ENCODE data around the gene PARL. TPM values are rescaled to one million over a fixed set of nuclear protein-coding genes. Genes with fewer than 3 reads are reported as not detected.

The PARL gene
- total RNA-seq, 4 donors from 2014 or later = 47.6 to 66.6 (median 55.7) TPM

DNA sequence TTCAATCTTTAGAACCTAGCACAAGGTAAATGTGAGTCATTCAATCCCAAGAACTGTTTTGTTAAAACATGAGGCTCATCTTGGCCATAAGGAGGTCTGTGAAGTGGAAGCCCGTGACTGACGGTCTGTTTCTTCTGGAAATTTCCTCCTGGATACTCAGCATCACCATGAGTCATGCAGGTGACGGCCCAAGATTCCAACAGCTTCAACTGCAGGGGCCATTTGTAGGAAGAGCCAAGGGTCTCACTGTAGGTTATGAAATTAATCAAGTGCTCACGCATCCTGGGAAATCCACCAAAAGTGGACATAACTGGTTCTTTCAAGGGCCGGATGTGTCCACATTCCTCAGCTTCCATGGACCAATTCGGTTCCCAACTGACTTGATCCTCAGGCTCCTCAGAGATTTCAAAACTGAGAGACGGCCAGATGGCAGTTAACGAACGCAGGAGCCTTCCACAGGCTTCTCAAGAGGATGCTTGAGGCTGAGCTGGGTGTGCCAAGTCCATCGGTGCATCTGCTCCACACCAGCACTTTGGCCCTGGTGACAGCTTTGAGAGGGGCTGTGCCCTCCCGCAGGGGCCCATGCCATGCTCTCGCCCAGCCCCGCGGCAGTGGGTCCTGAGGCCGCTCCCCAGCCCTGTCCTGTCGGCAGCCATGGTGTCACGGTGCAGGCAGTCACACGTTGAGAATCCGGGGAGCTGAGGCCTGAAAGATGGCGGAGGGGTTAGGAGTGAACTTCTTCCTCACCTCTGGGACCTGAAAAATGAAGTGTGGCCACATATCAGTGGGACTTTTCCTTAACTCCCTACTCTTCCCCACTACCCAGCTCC, 67.8 kb downstream of the PARL start:
- H3K4me1 ChIP-seq = no peaks in the 10 kb centered on the region
- WGBS, 2 donors = 85% methylated on average over 11 to 20 of the region's 20 CpGs
- H3K9me3 ChIP-seq = no peaks in the 10 kb centered on the region
- H3K36me3 ChIP-seq = peaks cover 0 to 57% (median 0%) of the 10 kb centered on the region in 3 donors
- TF ChIP-seq POLR2A (IDR thresholded peaks at IDR 0.05) = no peak
- no peak for TF ChIP-seq EP300 (IDR thresholded peaks at IDR 0.05)
- TF ChIP-seq, protein P1, sequence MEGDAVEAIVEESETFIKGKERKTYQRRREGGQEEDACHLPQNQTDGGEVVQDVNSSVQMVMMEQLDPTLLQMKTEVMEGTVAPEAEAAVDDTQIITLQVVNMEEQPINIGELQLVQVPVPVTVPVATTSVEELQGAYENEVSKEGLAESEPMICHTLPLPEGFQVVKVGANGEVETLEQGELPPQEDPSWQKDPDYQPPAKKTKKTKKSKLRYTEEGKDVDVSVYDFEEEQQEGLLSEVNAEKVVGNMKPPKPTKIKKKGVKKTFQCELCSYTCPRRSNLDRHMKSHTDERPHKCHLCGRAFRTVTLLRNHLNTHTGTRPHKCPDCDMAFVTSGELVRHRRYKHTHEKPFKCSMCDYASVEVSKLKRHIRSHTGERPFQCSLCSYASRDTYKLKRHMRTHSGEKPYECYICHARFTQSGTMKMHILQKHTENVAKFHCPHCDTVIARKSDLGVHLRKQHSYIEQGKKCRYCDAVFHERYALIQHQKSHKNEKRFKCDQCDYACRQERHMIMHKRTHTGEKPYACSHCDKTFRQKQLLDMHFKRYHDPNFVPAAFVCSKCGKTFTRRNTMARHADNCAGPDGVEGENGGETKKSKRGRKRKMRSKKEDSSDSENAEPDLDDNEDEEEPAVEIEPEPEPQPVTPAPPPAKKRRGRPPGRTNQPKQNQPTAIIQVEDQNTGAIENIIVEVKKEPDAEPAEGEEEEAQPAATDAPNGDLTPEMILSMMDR (IDR thresholded peaks at IDR 0.05) = no peak
- H3K27ac ChIP-seq = no peak overlapping the region
- no peak overlapping the region for H3K4me3 ChIP-seq
- no peak for DNase-seq (ENCODE audit: low spot score in 2 of 2)
- no peaks in the 10 kb centered on the region for H3K27me3 ChIP-seq

DNA sequence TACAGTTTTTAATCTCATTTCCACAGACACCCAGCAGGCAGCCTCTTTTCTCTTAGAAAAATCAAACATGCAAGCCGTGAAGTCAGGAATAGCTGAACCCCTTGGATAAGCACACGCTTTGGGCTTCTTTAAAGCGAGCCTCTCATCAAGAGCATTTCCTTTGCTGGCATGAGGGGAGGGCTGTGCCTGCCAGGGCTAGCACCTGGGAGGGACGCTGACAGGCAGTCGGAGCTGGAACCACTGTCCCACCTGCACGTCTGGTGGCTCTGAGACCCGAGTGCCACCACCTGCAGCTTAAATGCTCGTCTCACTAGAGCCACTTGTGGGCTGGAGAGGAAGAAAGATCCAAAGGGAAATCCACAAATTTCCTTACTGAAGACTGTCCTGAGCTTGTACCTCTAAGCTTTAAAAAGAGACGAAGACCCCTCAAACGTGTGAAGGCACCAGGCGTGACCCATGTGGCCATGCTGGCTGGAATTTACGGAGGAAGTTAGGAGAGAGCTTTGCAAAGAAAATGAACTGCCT, 68.7 kb downstream of the PARL start:
- H3K27me3 ChIP-seq = no peaks in the 10 kb centered on the region
- DNase-seq (ENCODE audit: low spot score in 2 of 2) = no peak
- no peaks in the 10 kb centered on the region for H3K4me1 ChIP-seq
- WGBS, 2 donors = 79 to 80% methylated on average over 12 of the region's 12 CpGs
- H3K27ac ChIP-seq = no peak overlapping the region
- no peak for TF ChIP-seq POLR2A (IDR thresholded peaks at IDR 0.05)
- no peak overlapping the region for H3K4me3 ChIP-seq
- no peaks in the 10 kb centered on the region for H3K9me3 ChIP-seq
- peaks cover 0 to 66% (median 0%) of the 10 kb centered on the region in 3 donors for H3K36me3 ChIP-seq

DNA sequence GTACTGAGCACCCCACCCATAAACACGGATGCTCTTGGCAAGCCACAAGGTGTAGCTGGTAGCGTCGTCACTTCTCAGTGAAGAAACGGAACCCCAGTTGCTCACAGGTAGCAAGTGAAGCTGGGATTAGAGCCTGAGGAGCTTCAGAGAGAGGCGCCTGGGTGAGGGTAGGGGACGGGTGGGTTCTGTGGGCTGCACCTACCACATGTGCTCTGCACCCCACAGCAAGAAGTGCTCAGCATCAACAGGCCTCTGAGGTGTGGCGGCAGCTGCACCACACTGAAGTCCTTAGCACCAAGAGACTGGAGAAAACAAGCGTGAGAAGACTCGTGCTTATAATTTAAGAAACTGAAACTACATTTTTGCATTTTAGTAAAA, 69.1 kb downstream of the PARL start:
- H3K27me3 ChIP-seq = no peaks in the 10 kb centered on the region
- H3K27ac ChIP-seq = no peak overlapping the region
- no peak for DNase-seq (ENCODE audit: low spot score in 2 of 2)
- no peaks in the 10 kb centered on the region for H3K9me3 ChIP-seq
- no peaks in the 10 kb centered on the region for H3K4me1 ChIP-seq
- H3K36me3 ChIP-seq = peaks cover 0 to 70% (median 3%) of the 10 kb centered on the region in 3 donors
- H3K4me3 ChIP-seq = no peak overlapping the region
- 79 to 80% methylated on average over 9 of the region's 9 CpGs for WGBS, 2 donors
- TF ChIP-seq, protein P1 (IDR thresholded peaks at IDR 0.05) = no peak
- TF ChIP-seq EP300 (IDR thresholded peaks at IDR 0.05) (no peak), POLR2A (IDR thresholded peaks at IDR 0.05) (no peak)

DNA sequence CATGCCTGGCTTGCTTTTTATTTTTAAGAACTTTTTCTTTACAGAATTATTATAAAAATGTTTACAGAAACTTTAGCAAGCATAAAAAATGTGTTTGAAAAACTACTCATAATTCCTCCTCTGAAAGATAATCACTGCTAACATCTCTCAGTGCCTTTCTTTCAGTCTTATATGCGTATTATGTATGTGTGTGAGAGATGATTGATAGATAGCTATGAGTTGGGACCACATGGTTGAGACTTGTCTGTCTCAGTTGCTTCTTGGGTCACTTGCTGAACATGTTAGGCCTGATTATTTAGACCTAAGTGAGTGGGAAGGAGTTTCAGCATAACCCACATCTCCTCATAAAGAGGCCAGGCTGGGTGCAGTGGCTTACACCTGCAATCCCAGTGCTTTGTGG, 70.4 kb downstream of the PARL start:
- Histone ChIP-seq H3K27ac (no peak overlapping the region), H3K36me3 (peaks cover 3 to 81% (median 8%) of the 10 kb centered on the region in 3 donors), H3K4me3 (no peak overlapping the region), H3K9me3 (no peaks in the 10 kb centered on the region), H3K4me1 (no peaks in the 10 kb centered on the region), H3K27me3 (no peaks in the 10 kb centered on the region)
- WGBS, 2 donors = 91 to 95% methylated on average over 1 of the region's 1 CpG
- TF ChIP-seq, protein P1 (IDR thresholded peaks at IDR 0.05) = no peak
- TF ChIP-seq EP300 (IDR thresholded peaks at IDR 0.05) (no peak), POLR2A (IDR thresholded peaks at IDR 0.05) (no peak)
- DNase-seq (ENCODE audit: low spot score in 2 of 2) = no peak

DNA sequence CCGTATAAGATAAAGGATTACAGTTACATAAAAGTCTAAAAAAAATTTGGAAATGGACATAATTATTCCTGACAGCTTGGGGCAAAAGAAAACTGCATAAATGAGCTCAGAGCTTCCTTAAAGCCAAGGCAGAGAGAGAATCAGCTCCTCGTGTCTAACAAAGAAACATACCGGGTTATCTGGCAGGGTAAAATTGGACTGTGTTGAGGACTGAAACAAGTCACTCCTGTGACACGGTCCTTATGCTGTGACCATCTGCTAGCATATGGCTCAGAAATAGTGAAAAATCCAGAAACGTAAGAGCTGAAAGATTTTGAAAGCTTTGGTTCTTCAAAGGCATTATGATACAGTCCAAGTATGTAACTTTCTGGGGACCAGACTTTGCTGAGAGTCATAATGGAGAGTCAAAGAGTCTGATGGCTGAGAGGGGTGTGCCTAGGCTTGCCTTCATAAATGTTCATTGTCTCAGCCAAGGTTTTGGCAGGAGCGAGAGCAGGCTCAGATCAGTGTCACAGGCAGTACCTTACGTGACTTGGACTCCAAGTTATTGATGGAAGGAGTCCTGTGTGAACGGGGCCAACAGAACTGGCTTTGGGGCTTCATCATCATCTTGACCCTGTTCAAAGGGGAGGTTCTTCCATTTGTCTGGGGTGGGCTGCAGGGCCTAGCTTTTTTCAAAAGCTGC, 71.8 kb downstream of the PARL start:
- WGBS, 2 donors = 67 to 69% methylated on average over 8 of the region's 8 CpGs

More for the DNA sequence above, 71.8 kb downstream of the PARL start:
- H3K4me3 ChIP-seq = no peak overlapping the region
- peaks cover 3 to 83% (median 8%) of the 10 kb centered on the region in 3 donors for H3K36me3 ChIP-seq
- H3K9me3 ChIP-seq = no peaks in the 10 kb centered on the region
- H3K4me1 ChIP-seq = no peaks in the 10 kb centered on the region
- H3K27ac ChIP-seq = no peak overlapping the region
- no peak for DNase-seq (ENCODE audit: low spot score in 2 of 2)
- H3K27me3 ChIP-seq = no peaks in the 10 kb centered on the region
- TF ChIP-seq POLR2A (IDR thresholded peaks at IDR 0.05) = no peak
- TF ChIP-seq EP300 (IDR thresholded peaks at IDR 0.05) = no peak
- TF ChIP-seq, protein P1 (IDR thresholded peaks at IDR 0.05) = no peak

All from tibial nerve (tissue), 4 donors.